Muscle of arm (tissue), 12 donors: ENCODE measurements around the gene EIF3D. TPM values are rescaled to one million over a fixed set of nuclear protein-coding genes. Genes with fewer than 3 reads are reported as not detected.

Source experiments
- DNase-seq: peaks from one replicate; pipeline ENCODE4 v3.0.0-alpha.2; 2013
- polyA plus RNA-seq, 12 donors: library from polyadenylated mRNA; unstranded; fragments of 120-200 nt; gene quantifications; one replicate each; pipeline ENCODE4 v1.2.1, GENCODE V29; 2013; ENCODE audit not compliant: insufficient read length in 12 of 12

The EIF3D gene
- polyA plus RNA-seq, 12 donors, result 142 to 190 (median 183) TPM; not detected in 1

DNA sequence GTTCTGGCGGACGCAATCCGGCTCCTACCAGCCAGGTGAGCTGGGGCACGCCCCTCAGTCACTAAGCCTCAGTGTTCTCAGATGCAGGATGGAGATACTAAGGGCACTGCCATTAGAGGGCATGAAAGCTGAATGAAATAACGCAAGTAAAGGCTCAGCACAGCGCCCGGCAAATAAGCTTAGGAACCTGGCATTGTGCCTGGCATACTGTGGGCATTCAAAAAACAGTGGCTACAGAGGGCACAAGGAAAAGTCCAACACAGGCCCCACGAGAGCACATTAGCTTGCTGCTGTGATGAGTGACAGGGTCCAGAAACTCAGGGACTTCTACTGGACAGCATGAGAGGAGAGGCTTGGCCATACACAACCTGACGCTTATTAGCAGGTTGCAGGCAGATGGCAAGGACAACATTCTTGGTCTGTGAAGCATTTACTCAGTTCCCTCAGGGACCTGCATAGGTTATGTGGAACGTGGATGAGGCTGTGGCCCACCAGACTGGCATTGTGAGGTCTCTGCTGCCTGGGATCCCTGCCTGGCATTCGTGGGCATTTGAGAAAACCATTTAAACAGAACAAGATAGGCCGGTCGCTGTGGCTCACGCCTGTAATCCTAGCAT lies 59.8 kb downstream of the EIF3D start:
- DNase-seq, result no peak

- no peak for DNase-seq
These were observed 61.0 kb downstream of the EIF3D start for GRCh38 chr22:36467946-36468345.

DNA sequence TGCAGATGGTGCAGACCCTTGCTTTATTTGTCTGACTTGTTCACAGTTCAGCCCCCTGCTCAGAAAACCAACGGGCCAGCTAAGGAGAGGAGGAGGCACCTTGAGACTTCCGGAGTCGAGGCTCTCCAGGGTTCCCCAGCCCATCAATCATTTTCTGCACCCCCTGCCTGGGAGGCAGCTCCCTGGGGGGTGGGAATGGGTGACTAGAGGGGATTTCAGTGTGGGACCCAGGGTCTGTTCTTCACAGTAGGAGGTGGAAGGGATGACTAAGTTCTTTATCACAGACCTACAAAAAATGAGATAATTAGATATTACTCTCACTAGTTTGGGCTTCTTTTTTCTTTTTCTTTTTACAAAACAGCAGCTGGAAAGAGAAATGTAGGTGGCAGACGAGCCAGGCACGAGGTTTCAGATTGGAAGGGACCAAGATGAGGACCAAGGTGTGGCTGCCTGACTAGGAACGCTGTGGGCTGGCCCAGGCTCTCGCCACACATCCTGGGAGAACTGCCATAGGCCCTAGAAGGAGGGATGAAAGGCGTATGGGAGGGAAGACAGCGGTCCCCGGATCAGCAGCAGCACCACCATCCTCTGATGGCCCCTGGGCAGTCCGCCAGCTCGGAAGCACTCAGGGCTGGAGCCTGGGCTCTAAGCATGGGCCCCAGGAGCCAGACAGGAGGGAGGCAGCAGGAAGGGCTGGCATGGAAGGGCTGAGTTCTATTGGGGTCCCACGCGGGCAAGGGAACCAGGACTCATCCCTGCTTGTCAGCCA lies 61.7 kb downstream of the EIF3D start:
- no peak for DNase-seq

DNA sequence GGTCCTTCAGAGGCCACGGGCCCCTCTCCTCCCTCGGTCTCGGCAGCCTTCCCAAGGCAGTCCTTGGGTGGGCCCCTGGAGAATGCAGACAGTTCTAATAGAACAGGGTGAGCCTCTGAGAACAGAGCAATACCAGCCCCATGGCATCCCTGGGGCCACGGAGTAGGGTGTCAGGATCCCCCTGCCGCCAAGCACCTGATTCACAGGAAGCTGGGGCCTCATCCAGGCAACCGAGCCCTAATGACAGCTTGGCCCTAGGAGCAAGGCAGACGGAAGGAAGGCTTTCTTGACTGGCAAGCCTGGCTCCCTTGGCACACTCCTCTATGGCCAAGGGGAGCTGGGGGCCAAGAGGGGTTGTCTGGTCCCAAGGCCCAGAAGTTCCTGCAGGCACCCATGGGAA lies 62.7 kb downstream of the EIF3D start:
- no peak for DNase-seq

DNA sequence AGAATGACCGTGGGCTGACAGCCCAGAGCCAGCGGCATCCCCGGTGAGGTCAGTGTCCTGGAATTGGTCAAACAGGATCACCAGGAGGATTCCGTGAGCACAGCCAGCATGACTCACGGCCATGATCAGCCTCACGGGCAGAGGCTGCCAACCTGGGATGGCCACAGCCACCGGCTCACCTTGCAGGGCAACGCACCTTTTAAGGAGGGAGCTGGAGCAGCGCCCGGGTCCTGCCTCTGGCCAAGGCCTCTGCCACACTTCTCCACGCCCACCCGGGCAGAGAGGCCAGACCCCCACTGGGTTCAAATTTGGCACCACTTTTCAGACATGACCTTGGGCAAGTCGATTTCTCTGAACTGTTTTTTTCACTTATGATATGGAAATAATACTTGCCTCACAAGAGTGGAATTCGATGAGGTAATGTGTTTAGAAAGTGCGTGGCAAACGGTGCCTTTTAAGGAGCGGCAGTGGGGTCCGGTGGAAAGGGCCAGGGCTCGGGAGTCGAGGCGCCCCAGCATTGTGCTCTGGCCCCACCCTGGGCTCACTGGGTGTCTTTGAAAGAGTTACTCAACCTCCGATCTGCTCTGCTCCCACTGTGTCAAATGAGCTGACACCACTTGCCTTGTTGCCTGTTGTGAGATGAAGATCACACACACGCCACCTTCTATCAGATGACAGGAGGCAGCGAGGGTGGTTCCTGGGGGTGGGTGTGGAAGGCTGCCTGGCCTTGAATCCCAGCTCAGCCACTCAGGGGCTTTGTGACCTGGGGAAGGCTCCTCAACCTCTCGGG lies 63.5 kb downstream of the EIF3D start:
- no peak for DNase-seq

DNA sequence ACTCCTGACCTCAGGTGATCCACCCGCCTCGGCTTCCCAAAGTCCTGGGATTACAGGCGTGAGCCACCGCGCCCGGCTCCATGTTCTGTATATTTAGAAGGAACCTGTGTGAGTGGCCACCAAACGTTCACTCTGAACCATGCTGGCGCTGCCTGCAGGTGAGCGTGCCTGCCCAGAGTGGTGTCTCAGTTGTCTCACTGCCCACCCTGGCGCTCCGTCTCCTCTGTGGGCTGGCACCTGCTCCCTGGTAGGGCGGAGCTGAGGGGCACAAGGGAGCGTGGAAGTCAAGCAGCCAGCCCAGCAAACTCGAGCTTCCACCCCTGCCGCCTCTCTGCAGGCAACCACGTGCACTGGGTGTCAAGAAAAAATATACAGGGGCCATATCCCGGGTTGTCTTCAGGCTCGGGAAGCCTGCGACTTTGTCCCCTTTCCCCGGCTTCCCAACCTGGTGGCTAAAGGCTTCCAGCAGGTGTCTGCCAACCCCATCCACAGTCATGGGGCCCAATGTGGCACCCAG lies 64.2 kb downstream of the EIF3D start:
- DNase-seq, result no peak

DNA sequence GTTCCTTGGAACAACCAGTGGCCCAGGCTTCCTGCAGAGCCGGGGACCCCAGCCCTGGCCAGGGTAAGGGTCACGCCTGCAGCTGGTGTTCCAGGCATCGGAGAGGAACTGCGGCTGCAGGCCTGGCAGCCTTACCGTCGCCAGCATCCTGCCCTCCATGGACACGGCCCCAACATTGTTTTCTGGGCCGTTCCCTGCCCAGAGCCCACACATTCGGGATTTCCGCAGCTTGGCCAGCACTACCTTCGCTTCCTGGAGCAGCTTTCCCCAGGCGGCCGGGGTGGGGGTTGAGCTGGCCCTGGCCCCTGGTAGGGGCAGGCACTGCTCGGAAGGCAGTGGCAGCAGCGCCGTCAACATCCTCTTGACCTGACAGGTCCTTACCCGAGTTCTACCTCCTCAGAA lies 65.2 kb downstream of the EIF3D start:
- DNase-seq, result no peak

DNA sequence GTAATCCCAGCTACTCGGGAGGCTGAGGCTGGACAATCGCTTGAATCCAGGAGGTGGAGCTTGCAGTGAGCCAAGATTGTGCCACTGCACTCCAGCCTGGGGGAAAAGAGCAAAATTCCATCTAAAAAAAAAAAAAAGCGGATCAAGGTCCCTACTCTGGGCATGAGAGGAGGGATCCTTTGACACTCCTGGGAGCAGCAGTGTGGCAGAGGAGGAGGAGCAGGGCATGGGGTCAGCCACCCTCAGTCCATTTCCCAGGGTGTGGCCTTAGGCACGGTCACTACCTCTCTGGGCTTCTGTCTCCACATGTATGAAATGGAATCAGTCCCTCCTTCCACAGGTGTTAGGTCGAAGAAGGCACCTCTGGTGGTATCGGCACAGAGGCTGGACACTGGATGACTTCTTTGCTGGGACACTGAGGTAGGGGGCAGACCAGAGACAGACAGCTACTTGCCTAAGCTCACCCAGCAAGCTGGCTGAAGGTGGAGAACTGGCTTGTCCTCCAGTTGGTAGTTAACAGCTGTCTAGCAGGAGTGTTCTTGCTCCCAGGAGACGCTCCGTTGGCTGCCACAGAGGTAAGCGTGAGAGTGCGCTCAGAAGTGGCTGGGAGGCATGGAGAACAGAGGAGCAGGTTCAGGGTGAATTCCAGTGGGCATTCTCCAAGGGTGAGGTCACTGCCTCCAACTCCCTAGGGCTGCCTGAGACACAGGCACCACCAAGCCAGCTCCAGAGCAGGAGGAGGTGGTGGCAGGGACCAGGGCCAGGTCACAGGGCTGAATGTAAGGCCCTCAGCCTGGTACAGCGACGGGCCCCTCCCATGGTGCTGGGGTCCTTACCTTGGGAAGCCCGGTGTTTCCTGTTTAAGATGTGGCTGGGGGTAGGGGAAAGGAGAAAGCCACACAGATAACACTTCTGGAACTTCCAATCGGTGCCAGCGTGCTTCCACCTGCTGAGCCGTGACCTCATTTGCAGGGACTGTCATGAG lies 67.0 kb downstream of the EIF3D start:
- DNase-seq, result no peak

Other genes starting within 250 kb of the EIF3D start
- gene MYH9, start 141.2 kb downstream of the EIF3D start, polyA plus RNA-seq, result 100 to 1,000 TPM in 6 of 12 donors, 10 to 100 TPM in 6; 77.1 to 364 (median 100) TPM
- 100 to 1,000 TPM in 9 of 12 donors, 10 to 100 TPM in 2, not detected in 1; 98.7 to 118 (median 106) TPM for gene TXN2, start 47.5 kb downstream of the EIF3D start, polyA plus RNA-seq
- gene FOXRED2, start 22.1 kb downstream of the EIF3D start, polyA plus RNA-seq, result 10 to 100 TPM in 10 of 12 donors, 1 to 10 TPM in 1, not detected in 1; 9.8 to 23.2 (median 18.0) TPM
- under 1 TPM in 1 of 12 donors, not detected in 11; 0.08 TPM for gene CACNG2, start 174.6 kb upstream of the EIF3D start, polyA plus RNA-seq
- 10 to 100 TPM in 11 of 12 donors, not detected in 1; 18.0 to 36.5 (median 23.9) TPM for gene IFT27, start 247.0 kb upstream of the EIF3D start, polyA plus RNA-seq